Esophagus muscularis mucosa (tissue), 4 donors: ENCODE measurements around the gene AURKB.
"Not testable (repeated sequence)": the region's sequence is repeated elsewhere in the genome, so short reads cannot be mapped to it uniquely, and the experiment has no call there.

Experiments
- CTCF ChIP-seq, 3 experiments: fragments of 200-600 bp in 2 of 3; fragments of 450-650 bp in 1 of 3; sonication (generic) in 2 of 3; IDR thresholded peaks; one replicate each; pipeline ENCODE4 v1.5.1; 2017 to 2019; ENCODE audit warnings: antibody characterized with exemption in 3 of 3, mild to moderate bottlenecking in 2 of 3, moderate library complexity in 1 of 3
- EP300 ChIP-seq: sonication (generic); formaldehyde crosslinking; IDR thresholded peaks from one replicate; pipeline ENCODE4 v1.6.1; 2017; ENCODE audit warnings: antibody characterized with exemption
- POLR2A ChIP-seq: fragments of 450-650 bp; IDR thresholded peaks from one replicate; pipeline ENCODE4 v1.6.1; 2017; ENCODE audit warnings: antibody characterized with exemption, moderate library complexity, mild to moderate bottlenecking, low read depth
- POLR2AphosphoS5 ChIP-seq, 2 donors: sonication (generic); formaldehyde crosslinking; IDR thresholded peaks; one replicate each; pipeline ENCODE4 v1.6.1; 2017; ENCODE audit warnings: antibody characterized with exemption in 2 of 2

GRCh38 chr17:8214000-8214399, 3.6 kb upstream of the AURKB start:
- not testable (repeated sequence) for TF ChIP-seq POLR2A; CTCF (IDR thresholded peaks at IDR 0.05); POLR2AphosphoS5 (IDR thresholded peaks at IDR 0.05); EP300
